ENCODE measurements around the gene NRP1.

Gene NRP1

GRCh38 chr10:33331379-33331694 is 3.1 kb downstream of the NRP1 start:
- no peak for TF ChIP-seq CTCF (conservative IDR thresholded peaks at IDR 0.05; ENCODE audit: low read depth, low read length)
- no peak for DNase-seq (ENCODE audit: low read depth)
- H3K4me3 ChIP-seq (ENCODE audit: low read depth, low read length) = peak overlapping the region; percentile 94

DNA sequence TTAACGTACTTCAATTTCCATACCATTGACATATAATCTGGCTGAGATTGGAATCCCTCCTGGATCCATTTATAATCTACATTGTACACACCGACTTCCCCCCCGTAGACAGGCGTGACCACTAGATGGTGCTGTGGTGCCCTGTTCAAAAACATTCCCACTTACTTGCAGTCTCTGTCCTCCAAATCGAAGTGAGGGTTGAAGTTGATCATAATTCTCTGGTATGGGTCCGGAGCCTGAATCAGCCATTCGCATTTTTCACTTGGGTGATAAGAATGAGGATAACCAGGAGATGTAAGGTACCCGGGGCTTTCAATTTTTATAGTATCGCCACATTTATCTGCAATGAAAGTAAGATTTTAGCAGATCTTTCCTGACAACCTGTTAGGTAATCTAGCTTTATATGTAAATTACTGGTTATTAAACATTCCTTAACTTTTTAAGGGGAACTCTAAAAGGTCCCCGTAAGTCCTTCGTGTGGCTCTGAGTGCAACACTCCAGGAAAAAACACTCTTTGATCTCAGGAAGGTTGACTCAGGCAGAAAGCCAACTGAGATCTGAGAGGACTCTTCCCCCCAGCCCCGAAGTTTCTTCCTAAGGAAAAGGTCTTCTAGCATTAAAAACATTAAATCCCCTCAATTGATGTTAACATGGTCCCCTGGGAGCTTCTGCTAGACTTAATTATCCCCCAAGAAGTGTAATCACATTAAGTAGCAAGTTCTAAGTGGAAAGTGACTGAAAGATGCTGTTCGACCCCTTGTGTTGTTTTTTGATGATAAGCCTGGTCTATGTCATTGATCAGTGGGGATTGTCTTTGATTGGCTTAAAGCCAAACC is 3.7 kb downstream of the NRP1 start:
- H3K4me3 ChIP-seq (ENCODE audit: low read depth, low read length) = peak overlapping the region; percentile 94
- TF ChIP-seq CTCF (conservative IDR thresholded peaks at IDR 0.05; ENCODE audit: low read depth, low read length) = peak; percentile 96
- peak; percentile 94 for DNase-seq (ENCODE audit: low read depth)

- DNase-seq (ENCODE audit: low read depth) = no peak
- no peak overlapping the region for H3K4me3 ChIP-seq (ENCODE audit: low read depth, low read length)
- TF ChIP-seq CTCF (conservative IDR thresholded peaks at IDR 0.05; ENCODE audit: low read depth, low read length) = no peak
These were observed 5.3 kb downstream of the NRP1 start for GRCh38 chr10:33329178-33329577.

GRCh38 chr10:33328253-33328652 is 6.2 kb downstream of the NRP1 start:
- no peak overlapping the region for H3K4me3 ChIP-seq (ENCODE audit: low read depth, low read length)
- no peak for DNase-seq (ENCODE audit: low read depth)
- TF ChIP-seq CTCF (conservative IDR thresholded peaks at IDR 0.05; ENCODE audit: low read depth, low read length) = no peak

- TF ChIP-seq CTCF (conservative IDR thresholded peaks at IDR 0.05; ENCODE audit: low read depth, low read length) = peak; percentile 60
- H3K4me3 ChIP-seq (ENCODE audit: low read depth, low read length) = no peak overlapping the region
- peak; percentile 53 for DNase-seq (ENCODE audit: low read depth)
These were observed 6.7 kb downstream of the NRP1 start for GRCh38 chr10:33327751-33328150.

DNA sequence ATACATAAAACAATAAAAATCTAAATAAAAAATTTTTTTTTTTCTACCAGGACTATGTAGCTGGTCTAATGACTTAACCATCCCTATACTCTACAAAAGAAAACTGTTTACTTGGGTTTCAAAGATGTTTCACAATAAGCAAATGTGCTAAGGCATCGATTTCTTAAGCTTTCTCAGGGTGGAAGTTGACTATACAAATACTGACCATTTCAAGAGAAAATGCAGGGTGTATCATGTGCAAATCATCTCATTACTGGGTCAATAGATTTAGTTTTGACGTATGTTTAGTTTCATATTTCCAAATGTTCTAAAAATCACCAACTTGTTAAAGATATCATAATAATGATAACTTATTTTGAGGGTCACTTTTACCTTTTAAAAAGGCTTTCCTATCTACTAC is 7.5 kb downstream of the NRP1 start:
- TF ChIP-seq CTCF (conservative IDR thresholded peaks at IDR 0.05; ENCODE audit: low read depth, low read length) = no peak
- DNase-seq (ENCODE audit: low read depth) = peak; percentile 71
- no peak overlapping the region for H3K4me3 ChIP-seq (ENCODE audit: low read depth, low read length)

DNA sequence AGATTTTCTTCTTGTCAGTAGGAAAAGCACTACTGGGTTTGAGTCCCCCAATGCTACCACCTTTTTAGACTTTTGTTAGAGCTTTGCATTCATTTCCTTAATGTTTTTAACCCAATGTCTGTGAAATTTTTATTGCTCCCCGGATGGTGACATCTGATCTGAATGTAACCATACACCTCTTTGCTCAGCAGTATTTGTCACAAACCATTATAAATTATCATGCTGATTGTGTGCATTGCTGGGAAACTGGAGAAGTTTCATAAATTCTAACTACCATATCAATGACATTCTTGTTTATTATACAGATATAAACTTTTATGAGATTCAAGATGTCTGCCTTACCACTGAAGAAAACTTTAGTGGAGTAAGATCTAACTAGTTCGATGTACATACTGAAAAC is 8.5 kb downstream of the NRP1 start:
- TF ChIP-seq CTCF (conservative IDR thresholded peaks at IDR 0.05; ENCODE audit: low read depth, low read length) = no peak
- no peak overlapping the region for H3K4me3 ChIP-seq (ENCODE audit: low read depth, low read length)
- DNase-seq (ENCODE audit: low read depth) = no peak
